HG03432 (cell line): ENCODE results near the gene FARS2.

ENCODE experiments used
- ATAC-seq: cut with Tn5 transposase; IDR thresholded peaks from one replicate; pipeline ENCODE4 v1.9.1; 2021; ENCODE audit warnings: mild to moderate bottlenecking, moderate library complexity; ENCODE audit not compliant: unreplicated experiment

The FARS2 gene

GRCh38 chr6:5707281-5708045 is 446.1 kb downstream of the FARS2 start:
- no peak for ATAC-seq

GRCh38 chr6:5710516-5710915 is 449.2 kb downstream of the FARS2 start:
- no peak for ATAC-seq

DNA sequence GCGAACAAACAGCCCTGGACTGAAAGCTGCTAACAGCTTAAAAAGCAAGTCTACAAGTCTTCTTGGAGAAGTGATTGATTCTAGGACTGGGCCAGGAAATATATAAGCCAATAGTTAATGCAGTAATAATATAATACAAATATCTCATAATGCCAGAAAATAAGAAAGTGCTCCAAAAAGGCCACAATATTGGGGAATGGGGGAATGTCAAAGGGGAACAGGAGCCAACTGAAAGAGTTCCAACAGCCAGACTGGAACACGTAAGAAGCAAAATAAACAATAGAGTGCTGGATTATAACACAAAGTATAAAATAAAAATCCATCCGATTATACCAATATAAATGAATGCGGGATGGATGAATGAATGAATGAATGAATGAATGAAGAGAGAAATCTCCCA is 449.6 kb downstream of the FARS2 start:
- ATAC-seq, result no peak

GRCh38 chr6:5712349-5713215 is 451.3 kb downstream of the FARS2 start:
- no peak for ATAC-seq

DNA sequence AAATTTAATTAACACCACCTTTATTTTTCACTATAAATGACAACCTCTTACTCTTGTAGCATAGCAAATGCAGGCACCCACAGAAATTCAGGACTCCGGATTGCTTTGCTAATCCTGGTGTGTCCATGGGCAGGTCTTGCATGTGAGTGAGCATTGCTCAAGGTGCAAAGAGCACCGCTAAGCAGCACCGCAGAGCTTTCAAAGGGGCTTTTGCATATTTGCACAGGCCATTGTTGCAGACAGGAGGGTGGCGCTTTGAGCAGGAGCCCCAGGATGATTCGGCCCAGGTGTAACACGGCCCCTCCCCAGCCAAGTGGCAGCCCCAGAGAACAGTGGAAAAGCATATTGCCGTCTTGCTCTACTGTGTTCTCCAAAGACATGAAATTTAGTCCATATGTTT is 452.2 kb downstream of the FARS2 start:
- no peak for ATAC-seq

GRCh38 chr6:5718231-5718947 is 457.1 kb downstream of the FARS2 start:
- no peak for ATAC-seq

- ATAC-seq, result peak; percentile 95
Observed at GRCh38 chr6:5723841-5724691, 462.8 kb downstream of the FARS2 start.

- ATAC-seq, result no peak
Observed at GRCh38 chr6:5724911-5725310, 463.6 kb downstream of the FARS2 start.

- no peak for ATAC-seq
Observed at GRCh38 chr6:5726976-5727718, 465.8 kb downstream of the FARS2 start.

DNA sequence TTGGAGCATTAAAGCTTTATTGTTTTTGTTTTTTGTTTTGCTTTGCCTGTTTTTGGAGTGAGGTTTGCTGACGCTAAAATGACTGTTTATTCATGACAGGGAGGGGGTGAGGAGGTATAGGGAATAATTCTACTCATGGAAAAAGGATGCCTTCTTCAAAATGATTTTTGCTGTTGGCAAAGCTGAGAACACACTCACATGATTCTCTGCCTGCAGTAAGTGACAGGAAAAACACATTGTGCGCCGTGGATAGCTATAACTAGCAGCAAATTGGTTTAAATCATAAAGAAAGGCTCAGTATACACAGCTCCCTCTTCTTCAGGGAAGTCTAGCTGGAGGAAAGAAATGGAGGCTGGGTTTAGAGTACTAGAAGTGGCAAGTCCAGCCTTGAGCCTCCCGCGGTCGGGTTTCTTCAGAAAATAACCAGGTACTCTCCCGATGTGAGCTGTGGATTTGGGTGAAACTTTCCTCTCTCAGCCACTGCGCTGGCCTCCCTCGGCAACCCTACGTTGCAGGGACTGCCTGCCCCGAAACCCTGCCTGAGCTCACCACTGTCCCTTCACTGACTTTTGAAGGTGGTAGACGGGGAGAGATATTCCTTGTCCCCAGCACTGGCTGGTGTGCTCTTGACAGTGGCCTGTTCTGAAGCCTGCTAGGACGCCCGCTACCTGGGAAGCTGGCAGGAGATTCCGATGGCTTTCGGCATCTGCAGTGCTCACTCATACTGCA is 467.2 kb downstream of the FARS2 start:
- ATAC-seq, result no peak

- no peak for ATAC-seq
Observed at GRCh38 chr6:5729080-5729434, 467.7 kb downstream of the FARS2 start.

- no peak for ATAC-seq
Observed at GRCh38 chr6:5729813-5730517, 468.7 kb downstream of the FARS2 start.

GRCh38 chr6:5730585-5731263 is 469.4 kb downstream of the FARS2 start:
- no peak for ATAC-seq

DNA sequence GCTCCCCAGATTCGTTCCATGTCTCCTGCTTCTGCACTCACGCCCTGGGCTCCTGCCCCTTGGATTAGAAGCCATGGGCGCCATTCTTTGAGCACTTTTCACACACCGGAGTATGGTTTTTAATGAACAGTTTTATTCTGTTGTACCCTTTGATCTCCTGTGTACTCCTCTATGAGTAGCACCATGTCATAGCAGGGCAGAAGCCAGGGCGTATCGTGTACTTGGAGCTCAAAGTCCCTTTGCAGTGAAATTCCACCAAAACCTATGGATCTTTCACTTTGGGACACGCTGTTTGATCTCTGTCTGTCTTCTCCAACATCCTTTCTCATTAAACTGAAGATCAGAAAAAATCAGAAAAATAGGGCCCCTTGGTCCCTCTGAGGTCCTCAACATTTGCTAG is 470.1 kb downstream of the FARS2 start:
- ATAC-seq, result no peak

GRCh38 chr6:5732496-5732895 is 471.2 kb downstream of the FARS2 start:
- ATAC-seq, result no peak

DNA sequence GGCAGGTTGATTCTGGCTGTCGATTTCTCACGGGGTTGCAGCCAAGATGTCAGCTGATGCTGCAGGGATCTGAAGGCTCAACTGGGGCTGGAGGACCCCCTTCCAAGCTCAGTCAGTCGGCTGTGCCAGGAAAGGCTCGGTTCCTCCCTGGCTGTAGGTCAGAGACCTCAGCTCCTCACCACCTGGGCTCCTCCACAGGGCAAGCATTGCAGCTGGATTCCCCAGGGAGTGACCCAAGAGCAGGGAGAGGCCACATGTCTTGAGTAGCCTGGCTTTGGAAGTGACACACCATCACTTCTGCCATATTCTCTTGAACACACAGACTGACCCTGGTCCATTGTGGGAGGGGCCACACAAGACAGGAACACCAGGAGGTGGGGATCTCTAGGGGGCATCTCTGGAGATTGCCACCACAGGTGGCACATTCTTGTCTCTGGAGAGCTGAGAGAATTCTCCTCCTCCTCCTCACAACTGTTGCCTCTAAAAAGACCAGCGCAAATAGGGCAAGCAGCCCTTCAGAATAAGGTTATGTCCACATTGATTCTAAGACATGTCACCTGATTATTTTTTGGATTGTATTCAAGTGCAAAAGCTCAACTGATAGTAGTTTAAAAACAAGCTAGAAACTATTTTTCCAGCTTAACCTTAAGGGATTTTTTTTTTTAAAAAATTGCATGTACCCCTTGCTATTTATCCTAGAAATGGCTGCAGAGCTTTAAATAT is 474.9 kb downstream of the FARS2 start:
- no peak for ATAC-seq

DNA sequence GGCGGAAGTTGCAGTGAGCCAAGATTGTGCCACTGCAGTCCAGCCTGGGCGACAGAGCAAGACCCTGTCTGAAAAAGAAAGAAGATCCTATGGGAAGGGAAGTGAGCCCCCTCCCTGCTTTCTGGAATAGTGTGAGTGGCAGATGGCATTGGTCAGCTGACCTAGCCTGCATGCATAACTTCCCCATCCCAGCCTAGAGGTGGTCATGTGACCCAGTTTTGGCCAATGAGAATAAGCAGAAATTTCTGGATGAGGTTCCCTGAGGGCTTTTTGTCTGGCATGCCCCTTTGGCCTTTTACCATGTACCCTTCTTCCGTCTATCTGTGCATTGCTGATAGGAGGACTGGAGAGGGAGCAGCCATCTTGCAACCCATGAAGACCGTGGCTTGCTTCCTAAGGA is 476.1 kb downstream of the FARS2 start:
- no peak for ATAC-seq

DNA sequence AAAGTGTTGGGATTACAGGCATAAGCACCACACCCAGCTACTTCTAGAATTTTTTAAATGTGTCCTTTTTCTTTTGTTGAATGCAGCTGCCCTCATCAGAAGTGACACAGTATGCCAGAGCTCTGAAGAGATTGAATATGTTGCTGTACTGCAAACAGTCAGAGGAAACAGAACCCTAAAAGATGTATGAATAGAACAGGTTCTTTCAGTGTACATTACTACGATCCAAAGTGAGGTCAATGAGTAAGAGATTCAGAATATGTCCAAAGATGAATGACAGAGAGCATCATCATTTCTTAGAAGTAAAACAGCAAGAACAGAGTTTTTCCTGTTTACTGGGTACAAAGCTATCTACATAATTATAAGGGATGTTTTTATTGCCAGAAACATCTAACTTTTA is 476.9 kb downstream of the FARS2 start:
- no peak for ATAC-seq
